WERI-Rb-1 (cell line): ENCODE data around the gene ZNF274.
A peak's percentile ranks its signal among the peaks of the same experiment; 100 is the strongest.

Experiments used
- DNase-seq: peaks from one replicate; pipeline ENCODE4 v3.0.0-alpha.2; 2020
- H3K27ac ChIP-seq: fragments of 250-450 bp; sonication (Bioruptor Pico); 2 replicates; pipeline ENCODE4 v1.5.1; 2020; ENCODE audit warnings: mild to moderate bottlenecking, moderate library complexity
- H3K27me3 ChIP-seq: fragments of 250-450 bp; sonication (Bioruptor Pico); 2 replicates; pipeline ENCODE4 v1.5.1; 2021; ENCODE audit warnings: mild to moderate bottlenecking, low read depth, moderate library complexity; ENCODE audit not compliant: insufficient read depth, severe bottlenecking
- H3K36me3 ChIP-seq: fragments of 250-450 bp; sonication (Bioruptor Pico); 2 replicates; pipeline ENCODE4 v1.5.1; 2020; ENCODE audit warnings: mild to moderate bottlenecking, moderate library complexity
- H3K4me3 ChIP-seq: 2 replicates; pipeline ENCODE4 v1.5.1; 2011; ENCODE audit warnings: low read depth, mild to moderate bottlenecking, control low read depth, low read length
- H3K9me3 ChIP-seq: fragments of 250-450 bp; sonication (Bioruptor Pico); 2 replicates; pipeline ENCODE4 v1.5.1; 2021; ENCODE audit warnings: mild to moderate bottlenecking, moderate library complexity; ENCODE audit not compliant: severe bottlenecking
- CTCF ChIP-seq: IDR thresholded peaks from 2 replicates; pipeline ENCODE4 v1.5.1; 2011; ENCODE audit warnings: low read depth, mild to moderate bottlenecking, control low read depth, inconsistent platforms, low read length

The ZNF274 gene

GRCh38 chr19:58170860-58171259 lies 12.0 kb upstream of the ZNF274 start:
- Histone ChIP-seq H3K36me3 (no peaks in the 10 kb centered on the region), H3K27me3 (peaks cover 9% of the 10 kb centered on the region), H3K27ac (no peak overlapping the region), H3K4me3 (no peak overlapping the region), H3K9me3 (peaks cover 55% of the 10 kb centered on the region)
- TF ChIP-seq CTCF: no peak
- no peak for DNase-seq

GRCh38 chr19:58181902-58182576 lies 822 bp upstream of the ZNF274 start:
- peak; percentile 75 for TF ChIP-seq CTCF
- Histone ChIP-seq H3K4me3 (peak overlapping the region; percentile 95), H3K27me3 (no peaks in the 10 kb centered on the region), H3K36me3 (peaks cover 44% of the 10 kb centered on the region), H3K9me3 (peaks cover 26% of the 10 kb centered on the region), H3K27ac (peak overlapping the region; percentile 37; the same call in 1 of the 2 replicates)
- peak; percentile 72 for DNase-seq

- H3K27me3 ChIP-seq: no peaks in the 10 kb centered on the region
- peaks cover 31% of the 10 kb centered on the region for H3K9me3 ChIP-seq
- no peak for DNase-seq
- peak overlapping the region; percentile 95 for H3K4me3 ChIP-seq
- no peak for TF ChIP-seq CTCF
- peak overlapping the region; percentile 99 for H3K27ac ChIP-seq
- H3K36me3 ChIP-seq: peaks cover 49% of the 10 kb centered on the region
Observed at GRCh38 chr19:58182577-58182988, 278 bp upstream of the ZNF274 start.

GRCh38 chr19:58183817-58184215 lies 955 bp downstream of the ZNF274 start:
- H3K27ac ChIP-seq: peak overlapping the region; percentile 99
- no peak for DNase-seq
- H3K36me3 ChIP-seq: peaks cover 58% of the 10 kb centered on the region
- no peak for TF ChIP-seq CTCF
- H3K4me3 ChIP-seq: peak overlapping the region; percentile 95
- no peaks in the 10 kb centered on the region for H3K27me3 ChIP-seq
- peaks cover 36% of the 10 kb centered on the region for H3K9me3 ChIP-seq

- H3K27ac ChIP-seq: no peak overlapping the region
- H3K9me3 ChIP-seq: peaks cover 63% of the 10 kb centered on the region
- no peak for DNase-seq
- no peaks in the 10 kb centered on the region for H3K27me3 ChIP-seq
- peaks cover 87% of the 10 kb centered on the region for H3K36me3 ChIP-seq
- no peak for TF ChIP-seq CTCF
- no peak overlapping the region for H3K4me3 ChIP-seq
Observed at GRCh38 chr19:58196901-58197616, 14.2 kb downstream of the ZNF274 start.
